COR-L47 (cell line): ENCODE data around the gene GPX1.
"Not testable (repeated sequence)": the region's sequence is repeated elsewhere in the genome, so short reads cannot be mapped to it uniquely, and the experiment has no call there.

Experiments
- DNase-seq: peaks from one replicate; lab custom pipeline; 2025; lab: John Stamatoyannopoulos, UW

Gene GPX1

DNA sequence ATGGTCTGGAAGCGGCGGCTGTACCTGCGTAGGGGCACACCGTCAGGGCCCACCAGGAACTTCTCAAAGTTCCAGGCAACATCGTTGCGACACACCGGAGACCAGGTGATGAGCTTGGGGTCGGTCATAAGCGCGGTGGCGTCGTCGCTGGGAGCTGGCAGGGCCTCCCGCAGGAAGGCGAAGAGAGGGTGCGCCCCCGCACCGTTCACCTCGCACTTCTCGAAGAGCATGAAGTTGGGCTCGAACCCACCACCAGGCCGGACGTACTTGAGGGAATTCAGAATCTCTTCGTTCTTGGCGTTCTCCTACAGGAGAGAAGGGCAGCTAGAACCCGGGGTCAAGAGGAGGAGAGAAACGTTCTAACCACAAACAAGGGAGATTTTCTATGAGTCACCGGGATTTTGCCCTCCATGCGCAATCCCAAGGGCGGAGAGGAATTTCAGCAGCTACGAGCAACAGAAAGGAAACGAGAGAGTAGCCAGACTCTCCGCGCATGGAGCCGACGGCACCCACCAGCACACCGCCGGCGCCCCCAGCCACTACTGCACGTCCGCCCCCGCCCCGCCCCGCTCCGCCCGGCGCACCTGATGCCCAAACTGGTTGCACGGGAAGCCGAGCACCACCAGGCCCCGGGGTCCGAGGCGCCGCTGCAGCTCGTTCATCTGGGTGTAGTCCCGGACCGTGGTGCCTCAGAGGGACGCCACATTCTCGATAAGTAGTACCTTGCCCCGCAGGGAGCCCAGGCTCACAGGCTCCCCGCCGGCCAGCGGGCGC is 523 bp downstream of the GPX1 start:
- not testable (repeated sequence) for DNase-seq

DNA sequence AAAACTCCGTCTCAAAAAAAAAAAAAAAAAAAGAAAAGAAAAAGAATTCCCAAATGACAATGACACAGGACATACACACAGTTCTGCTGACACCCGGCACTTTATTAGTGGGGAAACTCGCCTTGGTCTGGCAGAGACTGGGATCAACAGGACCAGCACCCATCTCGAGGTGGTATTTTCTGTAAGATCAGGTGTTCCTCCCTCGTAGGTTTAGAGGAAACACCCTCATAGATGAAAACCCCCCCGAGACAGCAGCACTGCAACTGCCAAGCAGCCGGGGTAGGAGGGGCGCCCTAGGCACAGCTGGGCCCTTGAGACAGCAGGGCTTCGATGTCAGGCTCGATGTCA is 1.1 kb downstream of the GPX1 start:
- not testable (repeated sequence) for DNase-seq

- DNase-seq = no peak
These were observed 5.2 kb downstream of the GPX1 start for GRCh38 chr3:49352890-49353421.

- no peak for DNase-seq
These were observed 5.9 kb downstream of the GPX1 start for GRCh38 chr3:49352281-49352680.

GRCh38 chr3:49351521-49352011 is 6.6 kb downstream of the GPX1 start:
- DNase-seq = no peak

- DNase-seq = no peak
These were observed 8.6 kb downstream of the GPX1 start for GRCh38 chr3:49349348-49350114.

DNA sequence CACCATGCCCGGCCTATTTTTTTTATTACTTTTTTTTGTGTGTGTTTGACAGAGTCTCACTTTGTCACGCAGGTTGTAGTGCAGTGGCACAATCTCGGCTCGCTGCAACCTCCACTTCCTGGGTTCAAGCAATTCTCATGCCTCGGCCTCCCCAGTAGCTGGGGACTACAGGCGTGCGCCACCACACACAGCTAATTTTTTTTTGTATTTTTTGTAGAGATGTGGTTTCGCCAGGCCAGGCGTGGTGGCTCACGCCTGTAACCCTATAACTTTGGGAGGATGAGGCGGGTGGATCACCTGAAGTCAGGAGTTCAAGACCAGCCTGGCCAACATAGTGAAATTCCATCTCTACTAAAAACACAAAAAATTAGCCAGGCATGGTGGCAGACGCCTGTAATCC is 9.8 kb downstream of the GPX1 start:
- DNase-seq = not testable (repeated sequence)

DNA sequence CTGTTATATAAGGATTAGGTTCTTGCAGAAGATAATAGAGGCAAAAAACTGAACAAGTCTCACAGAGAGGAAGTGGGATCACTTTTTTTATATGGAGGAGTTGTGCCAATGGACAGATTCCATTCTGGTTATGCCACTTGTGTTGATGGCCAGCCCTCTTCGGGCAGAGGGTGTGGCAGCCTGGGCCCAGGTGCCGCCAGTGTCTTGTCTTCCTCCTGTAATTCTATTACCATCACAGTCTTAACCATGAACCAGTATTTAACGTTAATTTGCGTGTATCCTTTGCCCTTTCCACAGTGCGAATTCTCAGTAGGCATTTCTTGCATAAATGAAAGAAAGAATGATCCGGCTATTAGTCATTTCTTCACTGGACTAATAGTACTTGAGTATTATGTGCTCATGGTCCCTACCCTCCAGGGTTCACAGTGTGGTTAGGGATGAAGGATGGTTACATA is 11.3 kb downstream of the GPX1 start:
- DNase-seq = no peak

- no peak for DNase-seq
These were observed 15.0 kb downstream of the GPX1 start for GRCh38 chr3:49343163-49343562.

DNA sequence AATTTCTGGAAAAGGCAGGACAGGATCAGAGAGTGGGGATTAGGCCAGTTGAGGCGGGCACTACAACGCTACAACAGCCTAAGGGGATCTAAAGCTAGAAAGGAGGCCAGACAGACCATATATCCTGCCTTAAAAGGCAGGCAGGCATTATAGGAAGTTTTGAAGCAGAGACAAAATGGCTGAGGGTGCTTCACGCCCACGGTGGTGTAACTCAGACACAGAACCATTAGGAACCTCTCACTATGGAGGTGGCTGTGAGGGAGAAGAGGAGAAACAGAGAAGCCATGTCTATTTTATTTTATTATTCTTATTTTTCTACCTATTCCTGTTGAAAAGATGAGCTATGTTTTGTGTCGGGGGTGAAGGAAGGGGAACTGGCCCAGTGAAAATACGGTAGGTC is 16.2 kb downstream of the GPX1 start:
- DNase-seq = no peak

- DNase-seq = peak; percentile 77
These were observed 18.0 kb downstream of the GPX1 start, which contains the start of gene USP4 for GRCh38 chr3:49339941-49340800. Gene USP4, minus strand, starts transcription at chr3:49340053. Its CDS starts 29 bp downstream, at chr3:49340024.

DNA sequence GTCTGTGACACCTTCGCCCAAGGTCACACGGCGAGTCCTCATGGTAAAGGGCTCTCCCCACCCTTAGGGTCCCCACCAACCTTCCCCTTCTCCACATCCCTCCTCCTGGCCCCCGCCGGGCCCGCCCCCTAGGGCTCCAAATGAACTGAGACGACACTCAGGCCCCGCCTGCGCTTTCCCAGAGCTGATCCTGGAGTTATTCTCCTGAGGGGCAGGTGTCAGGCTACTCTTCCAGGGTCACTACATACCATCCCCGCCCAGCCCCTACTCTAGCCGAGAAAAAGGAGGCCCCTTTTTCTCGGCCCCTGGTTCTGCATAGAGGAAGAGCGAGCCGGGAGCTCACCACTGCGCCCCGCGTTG is 18.6 kb downstream of the GPX1 start:
- no peak for DNase-seq

DNA sequence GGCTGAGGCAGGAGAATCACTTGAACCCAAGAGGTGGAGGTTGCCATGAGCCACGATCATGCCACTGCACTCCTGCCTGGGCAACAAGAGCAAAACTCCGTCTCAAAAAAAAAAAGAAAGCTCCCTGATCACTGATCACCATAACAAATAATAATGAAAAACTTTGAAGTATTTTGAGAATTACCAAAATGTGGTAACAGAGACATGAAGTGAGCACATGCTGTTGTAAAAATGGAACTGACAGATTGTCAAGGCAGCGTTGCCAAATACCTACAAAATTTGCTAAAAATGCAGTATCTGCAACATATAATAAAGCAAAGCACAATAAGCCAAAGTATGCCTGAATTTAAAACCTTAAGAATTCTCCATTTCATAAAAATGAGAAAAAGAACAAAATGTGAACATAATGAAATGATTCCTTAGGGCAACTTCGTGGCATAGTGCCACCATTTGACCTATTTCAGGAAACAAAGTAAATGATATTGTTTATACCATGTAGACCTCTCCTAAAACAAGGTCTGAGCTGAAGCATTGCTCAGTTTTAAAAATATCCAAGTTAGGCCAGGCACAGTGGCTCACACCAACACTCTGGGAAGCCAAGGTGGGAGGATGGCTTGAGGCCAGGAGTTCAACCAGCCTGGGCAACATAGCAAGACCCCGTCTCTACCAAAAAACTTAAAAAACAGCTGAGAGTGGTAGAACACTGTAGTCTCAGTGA is 24.1 kb downstream of the GPX1 start:
- no peak for DNase-seq

DNA sequence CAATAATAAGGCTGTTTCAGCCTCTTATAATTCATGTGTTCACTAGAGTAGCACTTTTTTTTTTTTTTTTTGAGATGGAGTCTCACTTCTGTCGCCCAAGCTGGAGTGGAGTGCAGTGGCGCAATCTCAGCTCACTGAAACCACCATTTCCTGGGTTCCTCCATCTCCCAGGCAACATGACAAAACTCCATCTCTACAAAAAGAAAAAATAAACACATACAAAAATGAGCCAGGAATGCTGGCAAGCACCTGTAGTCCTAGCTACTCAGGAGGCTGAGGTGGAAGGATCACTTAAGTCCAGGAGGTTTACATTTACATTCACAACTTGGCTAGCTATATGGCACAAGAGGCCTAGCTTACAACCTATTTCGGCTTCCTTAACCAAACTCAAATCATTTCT is 25.1 kb downstream of the GPX1 start:
- no peak for DNase-seq

DNA sequence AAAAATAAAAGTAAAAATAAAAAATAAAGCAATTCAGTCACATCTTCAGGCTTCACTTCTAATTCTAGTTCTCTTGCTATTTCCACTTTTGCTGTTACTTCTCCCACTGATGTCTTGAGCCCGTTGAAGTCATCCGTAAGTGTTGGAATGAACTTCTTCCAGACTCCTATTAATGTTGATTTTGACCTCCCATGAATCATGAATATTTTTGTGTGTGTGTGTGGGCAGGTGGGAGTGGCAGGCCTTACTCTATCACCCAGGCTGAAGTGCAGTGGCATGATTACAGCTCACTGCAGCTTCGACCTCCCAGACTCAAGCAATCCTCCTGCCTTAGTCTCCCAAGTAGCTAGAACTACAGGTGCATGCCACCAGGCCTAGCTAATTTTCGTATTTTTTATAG is 29.0 kb downstream of the GPX1 start:
- no peak for DNase-seq

DNA sequence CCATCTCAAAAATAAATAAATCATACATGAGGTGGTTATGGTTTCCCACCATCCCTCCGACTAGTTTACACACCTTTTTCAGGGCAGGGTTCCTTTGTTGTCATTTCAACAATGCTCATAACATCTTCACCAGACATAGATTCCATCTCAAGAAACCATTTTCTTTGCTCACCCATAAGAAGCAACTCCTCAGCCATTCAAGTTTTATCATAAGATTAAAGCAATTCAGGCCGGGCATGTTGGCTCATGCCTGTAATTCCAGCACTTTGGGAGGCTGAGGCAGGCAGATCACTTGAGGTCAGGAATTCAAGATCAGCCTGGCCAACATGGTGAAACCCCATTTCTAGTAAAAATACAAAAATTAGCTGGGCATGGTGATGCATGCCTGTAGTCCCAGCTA is 29.8 kb downstream of the GPX1 start:
- DNase-seq = not testable (repeated sequence)

DNA sequence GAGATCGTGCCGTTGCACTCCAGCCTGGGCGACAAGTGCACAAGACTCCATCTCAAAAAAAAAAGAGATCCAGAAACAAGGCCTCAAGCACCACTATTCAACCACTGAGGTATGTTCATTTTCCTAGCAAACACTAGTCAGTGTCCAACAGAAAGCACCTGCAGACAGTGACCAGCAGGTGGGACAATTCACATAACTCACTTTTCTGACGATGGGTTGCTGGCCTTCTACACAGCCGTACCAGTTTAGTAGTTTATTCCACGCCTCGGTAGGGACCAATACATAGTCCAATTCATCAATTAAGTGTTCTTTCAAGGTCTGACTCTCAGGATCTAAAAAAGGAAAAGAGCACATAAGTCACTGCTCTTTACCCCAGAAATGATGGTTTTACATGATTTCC is 30.7 kb downstream of the GPX1 start:
- no peak for DNase-seq

DNA sequence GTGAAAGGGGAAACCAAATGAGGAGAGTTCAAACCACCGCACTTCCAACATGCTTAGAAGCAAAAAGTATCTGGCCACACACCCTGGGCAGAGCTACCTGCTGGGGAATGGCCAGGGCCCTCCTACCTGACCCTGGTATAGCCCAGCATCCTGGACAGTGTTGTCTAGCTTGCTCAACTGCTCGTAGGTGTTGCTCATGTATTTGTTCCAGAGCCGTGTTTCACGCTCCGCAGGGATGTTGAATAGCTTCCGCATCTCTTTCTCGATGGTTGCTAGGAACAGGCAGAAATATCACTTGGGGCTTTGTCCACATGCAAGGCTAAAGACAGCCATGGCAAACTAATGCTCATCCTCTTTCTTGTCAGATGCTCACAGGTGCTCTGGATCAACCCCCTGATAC is 33.4 kb downstream of the GPX1 start:
- no peak for DNase-seq

GRCh38 chr3:49316696-49317457 is 41.3 kb downstream of the GPX1 start:
- no peak for DNase-seq

- no peak for DNase-seq
These were observed 44.1 kb downstream of the GPX1 start for GRCh38 chr3:49313896-49314688.
